Globus pallidus (tissue), 1 donor: ENCODE data around the gene BTBD9.
"Not testable (repeated sequence)": the region's sequence is repeated elsewhere in the genome, so short reads cannot be mapped to it uniquely, and the experiment has no call there.

ENCODE experiments used
- DNase-seq: peaks from one replicate; pipeline ENCODE4 v3.0.0-alpha.2; 2015; ENCODE audit warnings: low spot score

Gene BTBD9

GRCh38 chr6:38387461-38387860 lies 252.3 kb downstream of the BTBD9 start:
- no peak for DNase-seq

GRCh38 chr6:38378801-38379200 lies 260.9 kb downstream of the BTBD9 start:
- DNase-seq: no peak

GRCh38 chr6:38375937-38376336 lies 263.8 kb downstream of the BTBD9 start:
- DNase-seq: no peak

GRCh38 chr6:38375341-38375740 lies 264.4 kb downstream of the BTBD9 start:
- DNase-seq: no peak

DNA sequence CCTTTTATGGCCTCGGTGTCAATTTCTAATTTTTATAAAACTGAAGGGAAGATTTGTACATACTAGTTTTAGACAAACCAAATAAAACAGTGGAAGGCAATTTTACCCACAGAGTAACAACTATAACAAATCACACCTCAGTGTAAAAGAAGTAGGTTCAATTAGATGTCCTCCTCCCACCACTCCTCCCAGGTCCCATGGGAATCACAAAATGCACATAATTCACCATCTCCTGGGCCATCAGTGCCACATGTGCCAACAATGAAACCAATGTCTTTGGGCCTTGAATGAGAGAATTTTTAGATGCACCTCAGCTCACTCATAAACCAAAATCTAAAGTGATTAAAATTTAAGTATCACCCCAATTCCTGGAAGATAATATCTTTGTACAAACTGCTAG lies 267.8 kb downstream of the BTBD9 start:
- no peak for DNase-seq

DNA sequence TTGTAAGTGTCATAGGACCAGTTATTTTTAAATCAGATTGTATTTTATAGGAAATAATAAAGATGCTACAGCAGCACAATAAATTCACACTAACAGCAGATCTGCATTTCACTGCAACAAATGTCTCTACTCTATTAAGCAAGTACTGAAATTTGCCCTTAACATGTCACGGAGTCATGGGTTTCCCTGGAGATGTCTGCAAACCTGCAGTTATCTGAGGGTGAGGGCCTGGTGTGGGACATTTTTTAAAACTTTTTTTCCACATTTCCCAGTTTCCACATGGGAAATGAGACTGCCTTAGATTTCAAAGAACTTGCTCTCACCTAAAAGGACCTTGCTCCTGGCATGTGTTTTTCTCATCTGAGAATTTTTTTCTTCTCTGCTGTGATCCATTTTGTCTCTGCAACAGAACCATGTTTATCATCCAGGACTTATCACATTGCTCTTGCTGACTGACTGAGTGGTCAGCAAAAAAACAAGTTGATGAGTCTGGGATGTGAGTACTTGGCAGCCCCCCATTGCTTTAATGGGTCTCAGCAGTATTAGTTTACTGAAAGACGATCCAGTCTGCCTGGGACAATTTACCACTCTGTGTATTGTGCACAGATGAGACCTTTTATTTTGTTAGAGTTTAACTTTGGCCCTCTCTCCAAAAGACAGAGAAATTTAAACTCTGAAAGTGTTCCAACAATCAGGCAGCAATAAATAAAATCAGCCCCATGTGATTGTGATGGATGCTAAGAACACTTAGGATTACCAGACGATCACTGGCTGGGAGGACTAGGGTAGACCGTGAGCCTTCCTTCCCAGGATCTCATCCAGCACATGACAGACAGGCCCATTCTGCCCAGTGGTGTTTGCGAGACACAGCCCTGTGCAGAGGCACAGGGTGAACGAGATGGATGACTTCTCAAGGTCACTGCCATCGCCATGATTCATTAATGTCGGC lies 268.8 kb downstream of the BTBD9 start:
- DNase-seq: no peak

GRCh38 chr6:38367231-38367630 lies 272.5 kb downstream of the BTBD9 start:
- no peak for DNase-seq

DNA sequence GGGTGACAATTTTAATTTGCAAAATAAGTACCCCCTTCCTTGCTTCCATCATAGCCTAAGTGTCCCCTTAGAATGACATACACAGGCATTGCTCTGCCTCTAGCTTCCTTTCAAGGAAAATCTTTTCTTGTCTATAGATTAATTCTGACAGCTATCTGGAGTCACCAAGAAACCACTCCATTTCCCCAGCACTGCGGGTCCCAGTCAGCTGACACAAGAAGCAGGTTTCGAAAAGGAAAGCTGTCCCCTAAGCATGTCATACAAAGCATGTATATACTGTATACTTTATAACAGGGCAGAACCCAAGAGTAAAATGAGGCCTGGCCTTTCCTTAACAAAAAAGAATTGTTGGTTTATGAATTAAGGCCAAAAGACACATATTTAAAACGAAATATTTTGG lies 273.5 kb downstream of the BTBD9 start:
- DNase-seq: no peak

GRCh38 chr6:38364775-38365174 lies 275.0 kb downstream of the BTBD9 start:
- DNase-seq: no peak

GRCh38 chr6:38364127-38364526 lies 275.6 kb downstream of the BTBD9 start:
- no peak for DNase-seq

GRCh38 chr6:38355519-38355918 lies 284.2 kb downstream of the BTBD9 start:
- DNase-seq: no peak

DNA sequence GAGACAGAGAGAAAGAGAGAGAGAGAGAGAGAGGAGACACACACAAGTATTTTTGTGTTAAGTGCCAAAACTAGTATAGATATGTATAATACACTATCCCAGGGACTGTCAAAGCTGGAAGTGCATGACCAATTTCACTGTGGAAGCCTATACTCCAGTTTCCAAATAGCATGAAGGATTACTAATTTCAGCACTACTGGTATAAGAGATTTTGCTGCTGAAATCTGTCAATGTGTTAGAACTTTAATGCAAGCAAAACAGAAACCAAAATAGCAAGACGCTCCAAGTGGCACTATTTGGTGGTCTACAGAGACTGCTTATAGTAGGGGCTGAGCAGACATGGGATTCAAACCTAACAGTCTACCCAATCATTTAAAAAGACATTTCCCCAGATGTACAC lies 284.8 kb downstream of the BTBD9 start:
- no peak for DNase-seq

DNA sequence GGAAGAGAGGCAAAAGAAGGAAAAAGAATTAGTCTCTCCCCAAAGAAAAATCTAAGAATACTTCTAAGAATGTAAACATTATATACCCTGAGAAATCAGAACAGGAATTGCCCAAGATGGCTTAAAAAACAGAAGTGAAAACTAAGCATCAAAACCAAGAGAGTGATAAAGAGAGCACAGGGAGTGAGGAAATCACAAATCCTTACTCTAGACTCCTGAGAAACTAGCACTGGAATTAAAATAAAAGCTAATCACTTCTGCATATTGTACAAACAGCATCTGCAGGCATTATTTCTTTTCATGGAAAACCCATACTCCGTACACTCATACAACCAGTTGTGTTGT lies 285.7 kb downstream of the BTBD9 start:
- no peak for DNase-seq

DNA sequence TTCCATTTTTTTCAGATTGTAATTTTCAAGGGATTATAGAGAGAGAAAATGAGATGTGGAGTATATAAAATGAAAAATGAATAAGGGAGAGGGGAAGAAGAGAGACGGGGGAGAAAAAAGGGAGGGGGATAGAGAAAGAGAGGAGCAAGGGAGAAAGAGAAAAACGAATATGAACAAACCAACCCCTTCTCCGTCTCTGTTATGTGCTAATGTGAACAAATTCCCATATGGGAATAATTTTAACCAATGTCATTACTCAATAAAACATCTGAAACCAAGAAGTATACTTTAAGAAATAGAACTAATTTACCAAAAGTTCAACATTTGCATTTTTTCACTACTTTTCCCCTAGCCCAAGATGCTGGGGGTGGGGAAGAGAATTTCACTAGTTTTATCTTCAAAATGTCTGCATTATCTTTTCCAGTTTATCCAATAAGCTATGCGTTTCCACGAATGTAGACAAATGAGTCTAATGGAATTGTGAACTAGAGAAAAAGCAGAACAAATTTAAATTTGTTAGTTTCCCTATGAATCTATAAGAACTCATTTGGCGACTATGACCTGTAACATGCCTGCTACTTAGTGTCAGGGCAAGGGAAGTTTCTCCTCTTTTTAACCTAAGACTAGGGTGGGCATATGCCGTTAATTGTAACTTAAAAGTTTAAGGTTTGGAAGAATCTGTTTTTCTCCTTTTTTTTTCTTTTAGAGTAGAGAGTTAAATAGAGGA lies 286.3 kb downstream of the BTBD9 start:
- no peak for DNase-seq

- DNase-seq: no peak
These were observed 287.1 kb downstream of the BTBD9 start for GRCh38 chr6:38352636-38353035.

DNA sequence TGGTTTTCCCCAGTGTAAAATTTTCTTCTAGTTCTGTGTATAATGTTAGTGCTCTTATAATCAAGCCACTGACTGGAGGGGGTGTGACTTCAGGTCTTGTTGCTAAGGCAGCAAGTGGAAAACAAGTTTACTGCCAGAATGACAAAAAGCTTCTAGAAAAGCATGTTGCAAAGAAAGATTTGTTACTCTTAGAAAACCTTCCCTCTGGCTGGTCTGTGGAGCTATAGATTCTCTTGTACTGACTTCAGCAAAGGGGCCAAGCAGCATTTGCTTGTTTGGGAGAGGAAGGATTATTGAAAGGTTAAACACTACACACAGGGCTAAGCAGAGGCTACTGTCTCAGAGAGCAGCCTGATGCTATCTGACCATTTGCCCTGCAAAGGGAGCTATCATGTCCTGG lies 288.8 kb downstream of the BTBD9 start:
- no peak for DNase-seq

- no peak for DNase-seq
These were observed 289.5 kb downstream of the BTBD9 start for GRCh38 chr6:38350220-38350619.

GRCh38 chr6:38349795-38350194 lies 289.9 kb downstream of the BTBD9 start:
- DNase-seq: no peak

DNA sequence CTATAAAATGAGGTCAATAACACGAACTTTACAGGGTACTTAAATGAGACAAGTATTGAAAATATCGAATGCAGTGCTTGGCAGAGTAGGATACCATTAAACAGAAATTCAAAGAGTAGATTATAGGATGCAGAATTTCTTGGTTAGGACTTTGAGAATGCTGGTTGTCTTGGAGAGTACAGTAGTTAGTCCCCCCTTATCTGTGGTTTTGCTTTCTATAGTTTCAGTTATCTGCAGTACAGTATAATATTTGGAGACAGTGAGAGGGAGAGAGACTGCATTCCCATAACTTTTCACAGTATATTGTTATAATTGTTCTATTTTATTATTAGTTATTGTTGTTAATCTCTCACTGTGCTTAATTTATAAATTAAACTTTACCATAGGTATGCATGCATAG lies 290.5 kb downstream of the BTBD9 start:
- no peak for DNase-seq

- peak; percentile 37 for DNase-seq
These were observed 291.4 kb downstream of the BTBD9 start for GRCh38 chr6:38348371-38348770.

DNA sequence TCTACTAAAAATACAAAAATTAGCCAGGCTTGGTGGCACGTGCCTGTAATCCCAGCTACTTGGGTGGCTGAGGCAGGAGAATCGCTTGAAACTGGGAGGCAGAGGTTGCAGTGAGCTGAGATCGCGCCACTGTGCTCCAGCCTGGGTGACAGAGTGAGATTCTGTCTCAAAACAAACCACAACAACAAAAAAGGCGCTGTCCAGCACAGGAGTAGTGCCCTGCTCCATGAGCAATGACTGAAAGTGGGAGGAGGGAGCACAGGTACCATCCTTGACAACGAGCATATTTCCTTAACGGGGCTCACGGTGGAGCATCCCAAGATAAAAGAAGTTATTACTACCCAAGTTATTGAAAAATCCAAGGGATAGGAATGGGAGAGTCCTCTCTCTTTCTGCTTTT lies 291.9 kb downstream of the BTBD9 start:
- not testable (repeated sequence) for DNase-seq

DNA sequence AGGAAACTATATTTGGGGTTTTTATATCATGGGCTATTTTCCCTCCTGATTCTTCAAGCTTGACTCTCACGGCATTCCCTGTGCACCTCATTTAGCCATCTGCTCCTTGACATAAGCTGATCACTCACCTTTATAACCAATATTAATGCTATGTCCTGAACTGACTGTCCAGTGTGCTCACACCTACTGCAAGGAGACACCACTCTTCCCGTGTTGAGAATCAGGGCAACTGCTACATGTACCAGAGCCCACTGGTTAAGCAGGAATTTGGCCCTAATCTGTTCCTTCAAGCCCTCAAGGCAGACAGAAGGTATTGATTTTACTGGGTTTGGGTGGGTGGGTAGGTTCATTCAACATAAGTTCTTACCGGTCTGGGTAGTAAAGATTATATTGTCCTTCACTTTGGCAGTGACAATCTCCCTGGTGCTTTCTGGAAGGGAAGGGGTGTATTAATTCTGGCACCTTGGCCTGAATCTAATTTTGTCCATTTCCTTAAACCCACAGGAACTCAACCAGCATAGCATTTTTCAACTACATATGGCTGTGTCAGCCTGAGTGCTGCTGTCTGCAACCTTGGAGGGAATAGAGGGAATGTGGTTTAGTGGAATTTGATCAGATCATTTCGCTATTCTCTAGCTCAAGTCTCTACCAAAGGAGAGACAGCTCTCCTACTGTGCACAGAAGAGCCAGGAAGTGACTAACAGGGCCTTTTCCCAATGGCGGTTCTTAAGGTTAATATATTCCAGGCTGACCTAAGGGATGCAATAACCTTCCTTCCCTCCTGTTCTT lies 293.2 kb downstream of the BTBD9 start:
- no peak for DNase-seq

GRCh38 chr6:38345586-38345985 lies 294.1 kb downstream of the BTBD9 start:
- no peak for DNase-seq
